Stimulated activated CD4-positive, alpha-beta T cell treated with anti-CD3 and anti-CD28 coated beads, Interleukin-1b, Interleukin-23, amount 100 ng/mL, for 1 hour (primary cell): Measurements from ENCODE around the gene HEXIM2.
"Not testable (repeated sequence)": the region's sequence is repeated elsewhere in the genome, so short reads cannot be mapped to it uniquely, and the experiment has no call there.

Source experiments
- DNase-seq, 2 donors: peaks; one replicate each; pipeline ENCODE4 v3.0.0-alpha.2; 2020; ENCODE audit warnings: low read depth in 2 of 2

The HEXIM2 gene

GRCh38 chr17:45168991-45169752, 7.5 kb downstream of the HEXIM2 start:
- no peak for DNase-seq

GRCh38 chr17:45170280-45170930, 8.7 kb downstream of the HEXIM2 start:
- DNase-seq = no peak

- no peak for DNase-seq
Observed at GRCh38 chr17:45170931-45171337, 9.3 kb downstream of the HEXIM2 start.

GRCh38 chr17:45171338-45172231, 9.9 kb downstream of the HEXIM2 start:
- no peak for DNase-seq

GRCh38 chr17:45172232-45172540, 10.5 kb downstream of the HEXIM2 start:
- DNase-seq = no peak

- peak in 1 of 2 donors; percentile 21 for DNase-seq
Observed at GRCh38 chr17:45172541-45173286, 11.0 kb downstream of the HEXIM2 start.

GRCh38 chr17:45175759-45176115, 14.1 kb downstream of the HEXIM2 start:
- DNase-seq = no peak

GRCh38 chr17:45177563-45177962, 15.9 kb downstream of the HEXIM2 start:
- no peak for DNase-seq

- no peak for DNase-seq
Observed at GRCh38 chr17:45184144-45184543, 22.5 kb downstream of the HEXIM2 start.

- no peak for DNase-seq
Observed at GRCh38 chr17:45186801-45187354, 25.2 kb downstream of the HEXIM2 start.

- no peak for DNase-seq
Observed at GRCh38 chr17:45189009-45189408, 27.3 kb downstream of the HEXIM2 start.

- no peak for DNase-seq
Observed at GRCh38 chr17:45190503-45191255, 29.0 kb downstream of the HEXIM2 start.

- no peak for DNase-seq
Observed at GRCh38 chr17:45195424-45195823, 33.7 kb downstream of the HEXIM2 start.

GRCh38 chr17:45197108-45197507, 35.4 kb downstream of the HEXIM2 start:
- no peak for DNase-seq

- peak; percentile 68 to 90 for DNase-seq
Observed at GRCh38 chr17:45197555-45198334, 36.1 kb downstream of the HEXIM2 start.

- no peak for DNase-seq
Observed at GRCh38 chr17:45200701-45201100, 39.0 kb downstream of the HEXIM2 start.

- no peak for DNase-seq
Observed at GRCh38 chr17:45201457-45201856, 39.8 kb downstream of the HEXIM2 start.

- DNase-seq = not testable (repeated sequence)
Observed at GRCh38 chr17:45201880-45202279, 40.2 kb downstream of the HEXIM2 start.

- DNase-seq = peak; percentile 67 to 93
Observed at GRCh38 chr17:45218895-45219661, 57.4 kb downstream of the HEXIM2 start.
